ENCODE measurements around the gene ATP10D. TPM values are rescaled to one million over a fixed set of nuclear protein-coding genes. Genes with fewer than 3 reads are reported as not detected.

Gene ATP10D
- total and polyA plus RNA-seq, 2 donors (not counting 1 experiment from before 2014, with no cell fraction given), result 16.1 to 36.2 TPM

DNA sequence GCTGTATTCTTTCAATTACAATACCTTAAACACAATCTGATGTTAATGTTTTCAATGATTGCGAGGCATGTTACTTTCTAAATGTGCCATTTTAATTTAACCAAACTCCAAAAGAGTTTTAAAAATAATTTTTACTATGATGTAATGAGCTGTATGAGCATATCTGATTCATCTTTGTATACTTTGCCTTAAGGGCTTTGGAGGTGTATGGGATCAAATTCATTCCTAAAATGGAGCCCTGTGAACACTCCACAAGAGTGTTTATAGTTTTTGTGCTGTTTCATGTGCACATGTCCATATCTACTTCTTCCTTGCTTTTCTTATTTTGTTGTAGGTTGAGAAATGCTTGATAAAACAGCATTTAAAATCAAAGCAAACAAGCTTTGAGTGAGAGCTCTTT, 82.4 kb downstream of the ATP10D start:
- no peak for TF ChIP-seq EZH2 (IDR thresholded peaks at IDR 0.05; ENCODE audit: borderline replicate concordance, insufficient read depth, low read depth, low read length, poor library complexity, severe bottlenecking)
- TF ChIP-seq, protein P1, sequence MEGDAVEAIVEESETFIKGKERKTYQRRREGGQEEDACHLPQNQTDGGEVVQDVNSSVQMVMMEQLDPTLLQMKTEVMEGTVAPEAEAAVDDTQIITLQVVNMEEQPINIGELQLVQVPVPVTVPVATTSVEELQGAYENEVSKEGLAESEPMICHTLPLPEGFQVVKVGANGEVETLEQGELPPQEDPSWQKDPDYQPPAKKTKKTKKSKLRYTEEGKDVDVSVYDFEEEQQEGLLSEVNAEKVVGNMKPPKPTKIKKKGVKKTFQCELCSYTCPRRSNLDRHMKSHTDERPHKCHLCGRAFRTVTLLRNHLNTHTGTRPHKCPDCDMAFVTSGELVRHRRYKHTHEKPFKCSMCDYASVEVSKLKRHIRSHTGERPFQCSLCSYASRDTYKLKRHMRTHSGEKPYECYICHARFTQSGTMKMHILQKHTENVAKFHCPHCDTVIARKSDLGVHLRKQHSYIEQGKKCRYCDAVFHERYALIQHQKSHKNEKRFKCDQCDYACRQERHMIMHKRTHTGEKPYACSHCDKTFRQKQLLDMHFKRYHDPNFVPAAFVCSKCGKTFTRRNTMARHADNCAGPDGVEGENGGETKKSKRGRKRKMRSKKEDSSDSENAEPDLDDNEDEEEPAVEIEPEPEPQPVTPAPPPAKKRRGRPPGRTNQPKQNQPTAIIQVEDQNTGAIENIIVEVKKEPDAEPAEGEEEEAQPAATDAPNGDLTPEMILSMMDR (IDR thresholded peaks at IDR 0.05), result no peak
- no peaks in the 10 kb centered on the region for H3K27me3 ChIP-seq (replicated peaks in 1 of 4; ENCODE audit: control extremely low read depth in 1 of 4, control insufficient read depth in 3 of 4, insufficient read depth in 4 of 4, low read length in 3 of 4)
- H3K27ac Mint-ChIP-seq, result no peak overlapping the region

DNA sequence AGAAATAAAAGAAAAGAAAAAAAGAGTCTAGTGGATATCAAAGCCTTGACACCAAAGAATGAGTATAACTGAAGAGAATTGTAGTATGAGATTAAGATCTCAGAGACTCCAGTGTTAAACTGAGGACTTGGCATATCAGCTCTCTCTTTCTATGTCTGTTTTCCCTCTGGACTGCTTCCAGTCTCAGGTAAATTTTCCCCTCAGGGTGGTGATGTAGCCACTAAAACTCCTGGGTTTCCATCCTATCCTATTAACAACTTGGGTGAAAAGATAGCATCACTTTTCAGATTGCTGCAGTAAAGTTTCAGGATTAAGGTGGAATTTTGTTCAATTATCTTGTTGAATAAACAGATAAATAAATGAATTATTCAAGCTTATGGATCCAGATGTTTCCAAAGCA, 85.7 kb downstream of the ATP10D start:
- Histone ChIP-seq H3K27ac (ENCODE audit: low read length in 2 of 2) (no peak overlapping the region), H3K79me2 (ENCODE audit: control insufficient read depth, insufficient read depth, low read length) (no peaks in the 10 kb centered on the region), H3K9ac (ENCODE audit: low read length) (no peak overlapping the region), H3K36me3 (replicated peaks in 1 of 2; ENCODE audit: control extremely low read depth in 1 of 2, control insufficient read depth in 1 of 2, extremely low read depth in 1 of 2, insufficient read depth in 2 of 2, low read length in 1 of 2) (peaks cover 2 to 78% of the 10 kb centered on the region in 2 experiments), H2AFZ (ENCODE audit: insufficient read depth, low read depth, low read length, poor library complexity, severe bottlenecking) (no peak overlapping the region), H3K9me3 (ENCODE audit: control extremely low read depth in 1 of 3, control insufficient read depth in 2 of 3, insufficient read depth in 1 of 3, low read length in 2 of 3) (no peaks in the 10 kb centered on the region), H4K20me1 (ENCODE audit: control insufficient read depth, insufficient read depth, low read length, poor library complexity, severe bottlenecking) (no peaks in the 10 kb centered on the region), H3K4me3 (ENCODE audit: control extremely low read depth in 1 of 5, extremely low read depth in 1 of 5, insufficient read depth in 1 of 5, low read depth in 2 of 5, low read length in 4 of 5) (no peak overlapping the region), H3K27me3 (replicated peaks in 1 of 4; ENCODE audit: control extremely low read depth in 1 of 4, control insufficient read depth in 3 of 4, insufficient read depth in 4 of 4, low read length in 3 of 4) (no peaks in the 10 kb centered on the region), H3K4me2 (replicated peaks; ENCODE audit: low read depth, low read length, poor library complexity, severe bottlenecking) (no peak overlapping the region), H3K4me1 (ENCODE audit: control insufficient read depth in 2 of 2, insufficient read depth in 2 of 2, low read length in 2 of 2) (no peaks in the 10 kb centered on the region)
- no peak for DNase-seq
- TF ChIP-seq, protein P1 (IDR thresholded peaks at IDR 0.05), result no peak
- no peak for TF ChIP-seq EZH2 (IDR thresholded peaks at IDR 0.05; ENCODE audit: borderline replicate concordance, insufficient read depth, low read depth, low read length, poor library complexity, severe bottlenecking)
- H3K4me3 Mint-ChIP-seq, result no peak overlapping the region
- POLR2A ChIA-PET, result no interaction called here
- H3K27me3 Mint-ChIP-seq, result no peaks in the 10 kb centered on the region
- intact Hi-C loops (cut with micrococcal nuclease), result no loop called here
- H3K4me1 Mint-ChIP-seq, result no peaks in the 10 kb centered on the region
- H3K9me3 Mint-ChIP-seq (ENCODE audit: insufficient read depth), result no peaks in the 10 kb centered on the region
- H3K27ac Mint-ChIP-seq, result no peak overlapping the region
- ATAC-seq (ENCODE audit: low read depth), result no peak
- CTCF ChIA-PET, result no interaction called here

More for the DNA sequence above, 82.4 kb downstream of the ATP10D start:
- H4K20me1 ChIP-seq (ENCODE audit: control insufficient read depth, insufficient read depth, low read length, poor library complexity, severe bottlenecking), result no peaks in the 10 kb centered on the region
- no peaks in the 10 kb centered on the region for H3K9me3 Mint-ChIP-seq (ENCODE audit: insufficient read depth)
- CTCF ChIA-PET, result interaction anchor here (1.2 to 5.4 kb wide), 4 partner anchors 10 to 104 kb away, joined by 4 to 40 read pairs (median 7); partner anchors contain the start of gene COMMD8
- no peak overlapping the region for H3K27ac ChIP-seq (ENCODE audit: low read length in 2 of 2)
- DNase-seq (no peak), ATAC-seq (ENCODE audit: low read depth) (no peak)
- H2AFZ ChIP-seq (ENCODE audit: insufficient read depth, low read depth, low read length, poor library complexity, severe bottlenecking), result no peak overlapping the region
- no peak overlapping the region for H3K4me2 ChIP-seq (replicated peaks; ENCODE audit: low read depth, low read length, poor library complexity, severe bottlenecking)
- POLR2A ChIA-PET, result no interaction called here
- H3K36me3 ChIP-seq (replicated peaks in 1 of 2; ENCODE audit: control extremely low read depth in 1 of 2, control insufficient read depth in 1 of 2, extremely low read depth in 1 of 2, insufficient read depth in 2 of 2, low read length in 1 of 2), result peaks cover 6 to 49% of the 10 kb centered on the region in 2 experiments
- peaks cover 11% of the 10 kb centered on the region for H3K4me1 Mint-ChIP-seq
- H3K9me3 ChIP-seq (ENCODE audit: control extremely low read depth in 1 of 3, control insufficient read depth in 2 of 3, insufficient read depth in 1 of 3, low read length in 2 of 3), result no peaks in the 10 kb centered on the region
- peaks cover 0 to 5% of the 10 kb centered on the region in 2 donors for H3K4me1 ChIP-seq (ENCODE audit: control insufficient read depth in 2 of 2, insufficient read depth in 2 of 2, low read length in 2 of 2)
- H3K4me3 ChIP-seq (ENCODE audit: control extremely low read depth in 1 of 5, extremely low read depth in 1 of 5, insufficient read depth in 1 of 5, low read depth in 2 of 5, low read length in 4 of 5), result no peak overlapping the region
- H3K79me2 ChIP-seq (ENCODE audit: control insufficient read depth, insufficient read depth, low read length), result no peaks in the 10 kb centered on the region
- no peak overlapping the region for H3K9ac ChIP-seq (ENCODE audit: low read length)
- H3K4me3 Mint-ChIP-seq, result no peak overlapping the region
- H3K27me3 Mint-ChIP-seq, result no peaks in the 10 kb centered on the region
- no CpG with 5 or more reads among the region's 1 CpG for WGBS (ENCODE audit: insufficient coverage)
- intact Hi-C loops (cut with micrococcal nuclease), result loop anchor here (10.0 kb wide), 1 partner anchor 633 kb away; no protein-coding TSS in a partner anchor
